Heart right ventricle (tissue), 16 donors: Measurements from ENCODE around the gene CHCHD10. TPM values are rescaled to one million over a fixed set of nuclear protein-coding genes. Genes with fewer than 3 reads are reported as not detected.

Source experiments
- ATAC-seq, 8 donors: fragments of 200-7000 bp; cut with Tn5 transposase; one replicate each; pipeline ENCODE4 v1.9.1; 2020; ENCODE audit warnings: mild to moderate bottlenecking in 8 of 8, moderate library complexity in 8 of 8, moderate number of reproducible peaks in 1 of 8
- DNase-seq, 2 donors: peaks; one replicate each; pipeline ENCODE4 v3.0.0-alpha.2; 2020
- H3K27ac ChIP-seq, 10 donors: fragments of 200-600 bp; sonication (generic) in 2 of 10; one replicate each; pipeline versions ENCODE4 v1.5.0 to v1.8.0; 2020 to 2022; ENCODE audit warnings: mild to moderate bottlenecking in 3 of 10
- H3K27me3 ChIP-seq, 7 donors: fragments of 200-600 bp; one replicate each; pipeline ENCODE4 v1.8.0; 2021 to 2022; ENCODE audit warnings: mild to moderate bottlenecking in 2 of 7
- H3K36me3 ChIP-seq, 9 donors: fragments of 200-600 bp; sonication (generic) in 1 of 9; one replicate each; pipeline versions ENCODE4 v1.5.0 to v1.8.0; 2020 to 2022; ENCODE audit warnings: mild to moderate bottlenecking in 2 of 9
- H3K4me1 ChIP-seq, 9 donors: fragments of 200-600 bp; sonication (generic) in 1 of 9; one replicate each; pipeline versions ENCODE4 v1.5.0 to v1.8.0; 2020 to 2022; ENCODE audit warnings: mild to moderate bottlenecking in 4 of 9
- H3K4me3 ChIP-seq, 10 donors: fragments of 200-600 bp; sonication (generic) in 2 of 10; one replicate each; pipeline versions ENCODE4 v1.5.0 to v1.8.0; 2020 to 2022; ENCODE audit warnings: mild to moderate bottlenecking in 7 of 10, moderate library complexity in 2 of 10
- H3K9me3 ChIP-seq, 11 donors: fragments of 200-600 bp in 10 of 11; sonication (generic) in 2 of 11; one replicate each; pipeline versions ENCODE4 v1.5.0 to v1.8.0; 2013 to 2022; ENCODE audit warnings: mild to moderate bottlenecking in 2 of 11, control low read depth in 1 of 11, moderate library complexity in 1 of 11
- CTCF ChIP-seq, 9 donors: fragments of 200-600 bp; sonication (generic) in 2 of 9; IDR thresholded peaks; one replicate each; pipeline versions ENCODE4 v1.5.0 to v1.8.0; 2021 to 2022; ENCODE audit warnings: antibody characterized with exemption in 9 of 9, mild to moderate bottlenecking in 5 of 9, moderate library complexity in 1 of 9
- WGBS, 2 donors: extraction: QIAGEN DNeasy Blood & Tissue Kit; methylation state at CpG; one replicate each; pipeline ENCODE4 v1.1.7; 2013; ENCODE audit warnings: inconsistent platforms in 1 of 2; 5-methylcytosine and 5-hydroxymethylcytosine counted together
- intact Hi-C, 10 donors: fragments of 100-400 bp; cut with DNase I; formaldehyde crosslinking; loops; one replicate each; pipeline versions ENCODE4 v1.11.1 to v1.14.2; 2022
- polyA plus RNA-seq, 2 donors: library from polyadenylated mRNA; stranded (reverse); fragments of 200-250 nt; gene quantifications; one replicate each; pipeline ENCODE4 v1.2.3, GENCODE V29; 2013
- total RNA-seq, 10 donors: library from RNA; stranded (reverse); fragmentation: NEBNext Ultra II Directional in 3 of 10; extraction: Animal tissue kit (Norgen Biotek cat#: 25700) in 3 of 10; gene quantifications; one replicate each; pipeline versions ENCODE4 v1.2.1 to v1.2.4, GENCODE V29; 2021 to 2023
- donor health status: Arrhythmogenic right ventricular cardiomyopathy.
- donor health status: ischemic (EF 13 %, LVEDD 7.1; RV severe dilation, severe dysfunction).
- donor health status: healthy with polysubstance abuse.
- donor health status: DM: no; HTN: yes; CAD: no.
- donor health status: DM: no; HTN: no; CAD: no.
- donor health status: ischemic (EF 25% LVEDD 6.9; RV normal size, moderate dysfunction).
- donor health status: ischemic (EF 25% LVEDD 5.7; RV mildly dilated, moderate dysfunction).
- donor health status: healthy.
- donor health status: DM: yes; HTN: yes; CAD: no.
- donor health status: Ischemic cardiomyopathy.
- donor health status: ischemic (EF 35%, LVEDD 5.7; RV mildly dilated, moderate dysfunction).
- donor health status: nonischemic (EF 11% LVEDD 7.7; RV severe dilation, severe dysfunction).
- donor health status: DM: yes; HTN: yes; CAD: no.
- donor health status: PGD.
- donor health status: ischemic (EF 29% LVEDD 5.4; RV normal size, mild dysfunction).
- donor health status: nonischemic (EF 23%, LVEDD 6.1; RV moderate dilation, normal function).

CHCHD10 gene
- total and polyA plus RNA-seq, 12 donors = 735 to 3,552 (median 1,056) TPM

- H3K27me3 ChIP-seq = no peaks in the 10 kb centered on the region
- no peak for TF ChIP-seq CTCF (IDR thresholded peaks at IDR 0.05)
- H3K27ac ChIP-seq = peak overlapping the region in 2 of 10 donors; percentile 93 to 96
- intact Hi-C loops = loop anchor here in 1 of 10 donors (2.0 kb wide), 1 partner anchor 33 kb away; no protein-coding TSS in a partner anchor
- H3K4me3 ChIP-seq = peak overlapping the region in 9 of 10 donors; percentile 64 to 96 (median 76)
- WGBS, 2 donors = 48 to 57% methylated on average over 12 of the region's 12 CpGs
- no peak for DNase-seq
- no peaks in the 10 kb centered on the region for H3K9me3 ChIP-seq
- H3K4me1 ChIP-seq = peaks cover 6 to 21% (median 12%) of the 10 kb centered on the region in 9 donors
- ATAC-seq = peak in 2 of 8 donors; percentile 11 to 22
- H3K36me3 ChIP-seq = peaks cover 0 to 6% (median 4%) of the 10 kb centered on the region in 9 donors
These were observed 17.9 kb downstream of the CHCHD10 start for GRCh38 chr22:23749841-23750301.

- Histone ChIP-seq H3K4me3 (no peak overlapping the region), H3K9me3 (peaks cover 0 to 3% (median 0%) of the 10 kb centered on the region in 11 donors), H3K4me1 (peaks cover 7 to 34% (median 22%) of the 10 kb centered on the region in 9 donors), H3K27ac (no peak overlapping the region), H3K36me3 (peaks cover 0 to 43% (median 17%) of the 10 kb centered on the region in 9 donors), H3K27me3 (no peaks in the 10 kb centered on the region)
- TF ChIP-seq CTCF (IDR thresholded peaks at IDR 0.05) = no peak
- DNase-seq (no peak), ATAC-seq (no peak)
- intact Hi-C loops = no loop called here
- WGBS, 2 donors = 65 to 66% methylated on average over 6 of the region's 6 CpGs
These were observed 22.0 kb downstream of the CHCHD10 start for GRCh38 chr22:23745791-23746190.

- intact Hi-C loops = no loop called here
- no peak for DNase-seq
- H3K4me1 ChIP-seq = peaks cover 0 to 22% (median 12%) of the 10 kb centered on the region in 9 donors
- 98% methylated on average over 14 of the region's 14 CpGs for WGBS, 2 donors
- no peak for TF ChIP-seq CTCF (IDR thresholded peaks at IDR 0.05)
- peaks cover 0 to 43% (median 17%) of the 10 kb centered on the region in 9 donors for H3K36me3 ChIP-seq
- H3K27ac ChIP-seq = no peak overlapping the region
- no peaks in the 10 kb centered on the region for H3K27me3 ChIP-seq
- H3K4me3 ChIP-seq = no peak overlapping the region
- ATAC-seq = no peak
- peaks cover 0 to 3% (median 0%) of the 10 kb centered on the region in 11 donors for H3K9me3 ChIP-seq
These were observed 23.3 kb downstream of the CHCHD10 start for GRCh38 chr22:23744485-23744884.

GRCh38 chr22:23744001-23744400, 23.8 kb downstream of the CHCHD10 start:
- ATAC-seq (no peak), DNase-seq (no peak)
- TF ChIP-seq CTCF (IDR thresholded peaks at IDR 0.05) = no peak
- WGBS, 2 donors = 95 to 97% methylated on average over 13 of the region's 13 CpGs
- Histone ChIP-seq H3K4me3 (no peak overlapping the region), H3K4me1 (peaks cover 0 to 21% (median 12%) of the 10 kb centered on the region in 9 donors), H3K36me3 (peaks cover 0 to 43% (median 17%) of the 10 kb centered on the region in 9 donors), H3K27me3 (no peaks in the 10 kb centered on the region), H3K9me3 (peaks cover 0 to 3% (median 0%) of the 10 kb centered on the region in 11 donors), H3K27ac (no peak overlapping the region)
- intact Hi-C loops = no loop called here
